ENCODE data around the gene DNAH11. TPM values are rescaled to one million over a fixed set of nuclear protein-coding genes. Genes with fewer than 3 reads are reported as not detected.

Gene DNAH11
- total RNA-seq, 1 experiment from 2014 or later, result 0.15 TPM

DNA sequence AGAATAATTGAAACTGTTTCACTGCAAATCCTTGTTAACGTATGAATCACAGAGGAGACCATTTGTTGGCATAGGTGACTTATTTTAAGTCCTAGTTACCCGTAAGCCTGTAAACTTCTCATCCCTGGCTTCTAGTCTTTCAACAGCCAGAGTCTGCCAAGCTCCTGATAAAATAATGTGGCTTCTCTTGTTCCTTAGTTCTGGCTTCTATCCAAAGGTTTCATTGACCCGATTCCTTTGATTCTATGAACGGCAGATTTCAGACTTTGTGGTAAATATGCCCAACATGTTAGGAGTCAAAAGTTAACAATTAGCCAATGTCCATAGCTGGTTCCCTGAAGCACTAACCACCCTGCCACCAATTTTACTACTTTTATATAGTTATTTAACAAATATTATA, 23.3 kb downstream of the DNAH11 start:
- intact Hi-C loops (cut with micrococcal nuclease; ENCODE audit: unreplicated experiment), result no loop called here
- in situ Hi-C loops (cut with HindIII; ENCODE audit: low pct_unique_long_range_greater_than_20kb, low sequenced_read_pairs), result no loop called here
- Histone ChIP-seq H3K36me3 (ENCODE audit: control insufficient read depth, insufficient read depth, low read length) (no peaks in the 10 kb centered on the region), H3K4me1 (ENCODE audit: control insufficient read depth, insufficient read depth, low read length) (no peaks in the 10 kb centered on the region), H3K27ac (ENCODE audit: low read length) (no peak overlapping the region), H3K9me3 (ENCODE audit: control insufficient read depth, insufficient read depth, low read depth, low read length) (no peaks in the 10 kb centered on the region), H3K27me3 (ENCODE audit: control insufficient read depth, insufficient read depth, low read length) (peaks cover 3% of the 10 kb centered on the region; the same call in 1 of the 2 replicates), H3K4me3 (ENCODE audit: low read depth in 2 of 2, low read length in 2 of 2) (no peak overlapping the region)
- ChIA-PET POLR2A (no interaction called here), CTCF (no interaction called here)
- DNase-seq (ENCODE audit: low read depth, low spot score) (no peak), ATAC-seq (no peak)
- BruUV-seq (replicated peaks), result no TSS peak
- TF ChIP-seq, protein P1, sequence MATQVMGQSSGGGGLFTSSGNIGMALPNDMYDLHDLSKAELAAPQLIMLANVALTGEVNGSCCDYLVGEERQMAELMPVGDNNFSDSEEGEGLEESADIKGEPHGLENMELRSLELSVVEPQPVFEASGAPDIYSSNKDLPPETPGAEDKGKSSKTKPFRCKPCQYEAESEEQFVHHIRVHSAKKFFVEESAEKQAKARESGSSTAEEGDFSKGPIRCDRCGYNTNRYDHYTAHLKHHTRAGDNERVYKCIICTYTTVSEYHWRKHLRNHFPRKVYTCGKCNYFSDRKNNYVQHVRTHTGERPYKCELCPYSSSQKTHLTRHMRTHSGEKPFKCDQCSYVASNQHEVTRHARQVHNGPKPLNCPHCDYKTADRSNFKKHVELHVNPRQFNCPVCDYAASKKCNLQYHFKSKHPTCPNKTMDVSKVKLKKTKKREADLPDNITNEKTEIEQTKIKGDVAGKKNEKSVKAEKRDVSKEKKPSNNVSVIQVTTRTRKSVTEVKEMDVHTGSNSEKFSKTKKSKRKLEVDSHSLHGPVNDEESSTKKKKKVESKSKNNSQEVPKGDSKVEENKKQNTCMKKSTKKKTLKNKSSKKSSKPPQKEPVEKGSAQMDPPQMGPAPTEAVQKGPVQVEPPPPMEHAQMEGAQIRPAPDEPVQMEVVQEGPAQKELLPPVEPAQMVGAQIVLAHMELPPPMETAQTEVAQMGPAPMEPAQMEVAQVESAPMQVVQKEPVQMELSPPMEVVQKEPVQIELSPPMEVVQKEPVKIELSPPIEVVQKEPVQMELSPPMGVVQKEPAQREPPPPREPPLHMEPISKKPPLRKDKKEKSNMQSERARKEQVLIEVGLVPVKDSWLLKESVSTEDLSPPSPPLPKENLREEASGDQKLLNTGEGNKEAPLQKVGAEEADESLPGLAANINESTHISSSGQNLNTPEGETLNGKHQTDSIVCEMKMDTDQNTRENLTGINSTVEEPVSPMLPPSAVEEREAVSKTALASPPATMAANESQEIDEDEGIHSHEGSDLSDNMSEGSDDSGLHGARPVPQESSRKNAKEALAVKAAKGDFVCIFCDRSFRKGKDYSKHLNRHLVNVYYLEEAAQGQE (IDR thresholded peaks at IDR 0.05; ENCODE audit: insufficient read depth in 1 of 2, low read depth in 2 of 2, low read length in 1 of 2), result no peak
- no peak for TF ChIP-seq TCF7L2 (IDR thresholded peaks at IDR 0.05; ENCODE audit: low read depth, low read length)
- TF ChIP-seq, protein P2, sequence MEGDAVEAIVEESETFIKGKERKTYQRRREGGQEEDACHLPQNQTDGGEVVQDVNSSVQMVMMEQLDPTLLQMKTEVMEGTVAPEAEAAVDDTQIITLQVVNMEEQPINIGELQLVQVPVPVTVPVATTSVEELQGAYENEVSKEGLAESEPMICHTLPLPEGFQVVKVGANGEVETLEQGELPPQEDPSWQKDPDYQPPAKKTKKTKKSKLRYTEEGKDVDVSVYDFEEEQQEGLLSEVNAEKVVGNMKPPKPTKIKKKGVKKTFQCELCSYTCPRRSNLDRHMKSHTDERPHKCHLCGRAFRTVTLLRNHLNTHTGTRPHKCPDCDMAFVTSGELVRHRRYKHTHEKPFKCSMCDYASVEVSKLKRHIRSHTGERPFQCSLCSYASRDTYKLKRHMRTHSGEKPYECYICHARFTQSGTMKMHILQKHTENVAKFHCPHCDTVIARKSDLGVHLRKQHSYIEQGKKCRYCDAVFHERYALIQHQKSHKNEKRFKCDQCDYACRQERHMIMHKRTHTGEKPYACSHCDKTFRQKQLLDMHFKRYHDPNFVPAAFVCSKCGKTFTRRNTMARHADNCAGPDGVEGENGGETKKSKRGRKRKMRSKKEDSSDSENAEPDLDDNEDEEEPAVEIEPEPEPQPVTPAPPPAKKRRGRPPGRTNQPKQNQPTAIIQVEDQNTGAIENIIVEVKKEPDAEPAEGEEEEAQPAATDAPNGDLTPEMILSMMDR (IDR thresholded peaks at IDR 0.05), result no peak

DNA sequence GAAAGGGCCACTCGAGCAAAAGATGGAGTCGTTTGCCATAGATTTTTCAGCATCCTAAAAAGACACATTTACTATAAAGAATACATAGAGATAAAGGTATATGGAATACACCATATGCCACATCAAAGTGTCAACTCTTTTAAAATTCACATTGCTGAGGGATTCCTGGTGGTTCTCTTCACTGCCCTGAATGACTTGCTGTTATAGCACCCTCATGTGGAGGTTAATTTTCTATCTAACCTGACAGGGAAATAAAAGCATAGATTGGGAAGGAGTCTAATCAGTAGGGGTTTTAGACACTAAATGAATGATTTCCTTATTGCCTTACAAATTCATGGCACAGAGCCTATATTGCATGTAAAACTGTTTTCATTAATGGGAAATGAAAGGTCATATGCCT, 25.9 kb downstream of the DNAH11 start:
- intact Hi-C loops (cut with micrococcal nuclease; ENCODE audit: unreplicated experiment), result no loop called here
- Histone ChIP-seq H3K36me3 (ENCODE audit: control insufficient read depth, insufficient read depth, low read length) (no peaks in the 10 kb centered on the region), H3K4me1 (ENCODE audit: control insufficient read depth, insufficient read depth, low read length) (no peaks in the 10 kb centered on the region), H3K4me3 (ENCODE audit: low read depth in 2 of 2, low read length in 2 of 2) (no peak overlapping the region), H3K27ac (ENCODE audit: low read length) (no peak overlapping the region), H3K9me3 (ENCODE audit: control insufficient read depth, insufficient read depth, low read depth, low read length) (no peaks in the 10 kb centered on the region), H3K27me3 (ENCODE audit: control insufficient read depth, insufficient read depth, low read length) (peaks cover 7% of the 10 kb centered on the region)
- BruUV-seq (replicated peaks), result no TSS peak
- ChIA-PET CTCF (no interaction called here), POLR2A (interaction anchor here (0.6 kb wide), 1 partner anchor 1919 kb away, joined by 3 read pairs; no protein-coding TSS in a partner anchor)
- TF ChIP-seq, protein P1 (IDR thresholded peaks at IDR 0.05; ENCODE audit: insufficient read depth in 1 of 2, low read depth in 2 of 2, low read length in 1 of 2), result no peak
- TF ChIP-seq SIN3A (IDR thresholded peaks at IDR 0.05; ENCODE audit: borderline replicate concordance, insufficient read depth, low read depth, low read length) (no peak), POLR2AphosphoS5 (IDR thresholded peaks at IDR 0.05; ENCODE audit: low read depth, low read length) (no peak), TCF7L2 (IDR thresholded peaks at IDR 0.05; ENCODE audit: low read depth, low read length) (no peak)
- TF ChIP-seq, protein P2 (IDR thresholded peaks at IDR 0.05), result peak; percentile 48; the same call in 1 of the 2 replicates
- in situ Hi-C loops (cut with HindIII; ENCODE audit: low pct_unique_long_range_greater_than_20kb, low sequenced_read_pairs), result no loop called here
- ATAC-seq (peak; percentile 60; the same call in 1 of the 2 replicates), DNase-seq (ENCODE audit: low read depth, low spot score) (no peak)

All from Panc1 (cell line).